ENCODE data around the gene ISOC2. TPM values are rescaled to one million over a fixed set of nuclear protein-coding genes. Genes with fewer than 3 reads are reported as not detected.
A peak's percentile ranks its signal among the peaks of the same experiment; 100 is the strongest.

Gene ISOC2
- total and polyA plus RNA-seq, 9 of the 15 experiments (the other 6 are each of a cell fraction or from before 2014, with no cell fraction given): 1.2 to 229 (median 58.3) TPM

DNA sequence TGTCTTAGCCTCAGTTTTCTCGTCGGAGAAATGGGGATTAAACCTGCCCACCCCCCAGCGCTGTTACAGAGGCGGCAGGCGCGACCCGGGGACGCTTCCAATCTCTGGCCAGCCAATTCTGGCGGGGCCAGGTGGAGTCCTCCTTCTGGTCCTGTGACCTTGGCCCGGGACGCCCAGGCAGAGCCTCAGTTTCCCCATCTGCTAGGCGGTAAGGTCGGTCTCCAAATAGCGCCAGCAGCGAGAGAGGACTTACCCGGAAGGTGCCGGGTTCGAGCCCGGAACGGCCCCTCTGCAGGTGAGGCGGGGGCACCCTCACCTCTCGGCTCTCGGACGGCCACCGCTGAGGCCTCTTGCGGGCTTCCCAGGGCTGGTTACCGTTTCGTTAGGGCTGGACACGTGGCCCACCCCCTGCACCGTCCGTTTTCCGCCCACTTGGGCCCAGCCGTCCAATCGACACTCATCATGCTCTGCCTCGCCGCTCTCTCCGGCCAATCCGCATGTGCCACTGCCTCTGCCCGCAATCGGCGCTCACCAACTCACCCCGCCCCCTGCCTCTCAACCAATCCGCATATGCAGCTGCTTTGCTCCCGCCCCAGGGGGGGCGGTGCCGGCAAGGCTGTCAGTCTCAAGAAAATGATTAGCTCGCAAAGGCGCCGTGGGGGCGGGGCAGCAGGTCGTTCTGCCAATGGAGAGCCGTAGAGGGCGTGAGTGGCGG lies at the start of gene ISOC2 (continued):
- TF ChIP-seq SETDB1 (IDR thresholded peaks at IDR 0.05; ENCODE audit: low read length) (no peak), GABPA (tag; conservative IDR thresholded peaks at IDR 0.05; ENCODE audit: low read depth) (peak; percentile 78), ELF1 (tag; IDR thresholded peaks at IDR 0.05) (peak; percentile 93), RUNX1 (IDR thresholded peaks at IDR 0.05; ENCODE audit: low read depth) (no peak), MAZ (CRISPR knock-in tag; conservative IDR thresholded peaks at IDR 0.05 in 1 of 2, IDR thresholded peaks at IDR 0.05 in 1 of 2) (peak; percentile 29 to 32; a peak in 2 of 4 replicates), BCOR (IDR thresholded peaks at IDR 0.05) (peak; percentile 99), POU5F1 (IDR thresholded peaks at IDR 0.05; ENCODE audit: borderline replicate concordance, low read depth, low read length, partially characterized antibody) (no peak), CREB3 (tag; conservative IDR thresholded peaks at IDR 0.05; ENCODE audit: low read depth) (0 out of 2 replicates have a peak, but pooled peaks have one; percentile 57), POLR2H (tag; IDR thresholded peaks at IDR 0.05; ENCODE audit: low read depth) (peak; percentile 76), ZNF695 (CRISPR knock-in tag; IDR thresholded peaks at IDR 0.05) (no peak), SNIP1 (IDR thresholded peaks at IDR 0.05; ENCODE audit: low read depth) (peak; percentile 53; the same call in 1 of the 2 replicates), ZEB2 (IDR thresholded peaks at IDR 0.05) (peak; percentile 27; the same call in 1 of the 2 replicates), HNRNPUL1 (IDR thresholded peaks at IDR 0.05; ENCODE audit: low read length) (no peak), XRCC5 (IDR thresholded peaks at IDR 0.05; ENCODE audit: low read depth, low read length) (0 out of 2 replicates have a peak, but pooled peaks have one; percentile 36), NFIC (IDR thresholded peaks at IDR 0.05) (peak; percentile 37), ZNF609 (CRISPR knock-in tag; IDR thresholded peaks at IDR 0.05; ENCODE audit: borderline replicate concordance) (no peak; the same call in 1 of the 2 replicates), FOXP1 (CRISPR knock-in tag; IDR thresholded peaks at IDR 0.05) (peak; percentile 92), ETV6 (IDR thresholded peaks at IDR 0.05; ENCODE audit: borderline replicate concordance in 1 of 2, low read depth in 2 of 2, low read length in 1 of 2) (no peak), ETV6 (CRISPR knock-in tag; IDR thresholded peaks at IDR 0.05; ENCODE audit: borderline replicate concordance) (no peak), NUFIP1 (IDR thresholded peaks at IDR 0.05; ENCODE audit: partially characterized antibody) (no peak), MXD1 (CRISPR knock-in tag; IDR thresholded peaks at IDR 0.05; ENCODE audit: borderline replicate concordance, poor library complexity, severe bottlenecking) (peak; percentile 77)
- TF ChIP-seq, protein P1, sequence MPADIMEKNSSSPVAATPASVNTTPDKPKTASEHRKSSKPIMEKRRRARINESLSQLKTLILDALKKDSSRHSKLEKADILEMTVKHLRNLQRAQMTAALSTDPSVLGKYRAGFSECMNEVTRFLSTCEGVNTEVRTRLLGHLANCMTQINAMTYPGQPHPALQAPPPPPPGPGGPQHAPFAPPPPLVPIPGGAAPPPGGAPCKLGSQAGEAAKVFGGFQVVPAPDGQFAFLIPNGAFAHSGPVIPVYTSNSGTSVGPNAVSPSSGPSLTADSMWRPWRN (IDR thresholded peaks at IDR 0.05; ENCODE audit: low read depth): no peak; the same call in 1 of the 2 replicates
